DLD1 (cell line): Measurements from ENCODE around the gene OTUD4.
"Not testable (repeated sequence)": the region's sequence is repeated elsewhere in the genome, so short reads cannot be mapped to it uniquely, and the experiment has no call there.

Experiments used
- in situ Hi-C: cut with HindIII; loops from 2 replicates; pipeline ENCODE4 v1.10.0; 2017; ENCODE audit warnings: low sequenced_read_pairs

Gene OTUD4

GRCh38 chr4:145180298-145181090, at the start of gene OTUD4:
Gene OTUD4 (minus strand): TSS chr4:145180589. CDS start chr4:145179973, 616 bp downstream.
- in situ Hi-C loops, result no loop called here

- in situ Hi-C loops, result not testable (repeated sequence)
Observed at GRCh38 chr4:145223228-145223627, 42.8 kb upstream of the OTUD4 start.

GRCh38 chr4:145221529-145221928, 41.1 kb upstream of the OTUD4 start:
- in situ Hi-C loops, result not testable (repeated sequence)

GRCh38 chr4:145219090-145219489, 38.7 kb upstream of the OTUD4 start:
- in situ Hi-C loops, result no loop called here

GRCh38 chr4:145218251-145218650, 37.9 kb upstream of the OTUD4 start:
- in situ Hi-C loops, result no loop called here

- in situ Hi-C loops, result no loop called here
Observed at GRCh38 chr4:145217349-145217748, 37.0 kb upstream of the OTUD4 start.

GRCh38 chr4:145216535-145216934, 36.1 kb upstream of the OTUD4 start:
- in situ Hi-C loops, result no loop called here

GRCh38 chr4:145213245-145213644, 32.9 kb upstream of the OTUD4 start:
- in situ Hi-C loops, result no loop called here

- in situ Hi-C loops, result no loop called here
Observed at GRCh38 chr4:145207934-145208333, 27.5 kb upstream of the OTUD4 start.

- in situ Hi-C loops, result no loop called here
Observed at GRCh38 chr4:145203410-145203809, 23.0 kb upstream of the OTUD4 start.

- in situ Hi-C loops, result no loop called here
Observed at GRCh38 chr4:145200366-145200765, 20.0 kb upstream of the OTUD4 start.

- in situ Hi-C loops, result no loop called here
Observed at GRCh38 chr4:145199051-145199716, 18.8 kb upstream of the OTUD4 start.

- in situ Hi-C loops, result no loop called here
Observed at GRCh38 chr4:145196747-145197146, 16.4 kb upstream of the OTUD4 start.

GRCh38 chr4:145195167-145195952, 15.0 kb upstream of the OTUD4 start:
- in situ Hi-C loops, result no loop called here

- in situ Hi-C loops, result no loop called here
Observed at GRCh38 chr4:145189981-145190380, 9.6 kb upstream of the OTUD4 start.

- in situ Hi-C loops, result no loop called here
Observed at GRCh38 chr4:145186729-145187128, 6.3 kb upstream of the OTUD4 start.

- in situ Hi-C loops, result no loop called here
Observed at GRCh38 chr4:145183581-145183980, 3.2 kb upstream of the OTUD4 start.

GRCh38 chr4:145183023-145183422, 2.6 kb upstream of the OTUD4 start:
- in situ Hi-C loops, result no loop called here

GRCh38 chr4:145182222-145182621, 1.8 kb upstream of the OTUD4 start:
- in situ Hi-C loops, result no loop called here

- in situ Hi-C loops, result no loop called here
Observed at GRCh38 chr4:145181091-145181501, 707 bp upstream of the OTUD4 start.

GRCh38 chr4:145179861-145180297, 510 bp downstream of the OTUD4 start:
- in situ Hi-C loops, result not testable (repeated sequence)
